GM21390 (cell line): ENCODE measurements around the gene CT45A10.
"Not testable (repeated sequence)": the region's sequence is repeated elsewhere in the genome, so short reads cannot be mapped to it uniquely, and the experiment has no call there.

Experiments used
- ATAC-seq: cut with Tn5 transposase; IDR thresholded peaks from one replicate; pipeline ENCODE4 v1.9.1; 2021; ENCODE audit not compliant: unreplicated experiment

CT45A10 gene

GRCh38 chrX:135893294-135893817 is at the start of gene CT45A10, which contains the start of gene SAGE1:
Gene CT45A10 (minus strand): TSS chrX:135893444. CDS start chrX:135885344, 8,100 bp downstream.
Gene SAGE1 (plus strand): TSS chrX:135893716. CDS start chrX:135896243, 2,527 bp downstream.
- no peak for ATAC-seq

- ATAC-seq = peak; percentile 49
These were observed 38.6 kb upstream of the CT45A10 start for GRCh38 chrX:135931644-135932487.

GRCh38 chrX:135927897-135928296 is 34.7 kb upstream of the CT45A10 start:
- no peak for ATAC-seq

- no peak for ATAC-seq
These were observed 30.1 kb upstream of the CT45A10 start for GRCh38 chrX:135923353-135923752.

GRCh38 chrX:135920516-135920915 is 27.3 kb upstream of the CT45A10 start:
- not testable (repeated sequence) for ATAC-seq

- ATAC-seq = no peak
These were observed 21.2 kb upstream of the CT45A10 start for GRCh38 chrX:135914404-135914803.

- no peak for ATAC-seq
These were observed 17.0 kb upstream of the CT45A10 start for GRCh38 chrX:135910251-135910650.

GRCh38 chrX:135892781-135893180 is 463 bp downstream of the CT45A10 start:
- ATAC-seq = no peak

- no peak for ATAC-seq
These were observed 3.1 kb downstream of the CT45A10 start for GRCh38 chrX:135890087-135890585.

GRCh38 chrX:135888976-135889375 is 4.3 kb downstream of the CT45A10 start:
- not testable (repeated sequence) for ATAC-seq

GRCh38 chrX:135888230-135888629 is 5.0 kb downstream of the CT45A10 start:
- not testable (repeated sequence) for ATAC-seq

GRCh38 chrX:135882741-135883140 is 10.5 kb downstream of the CT45A10 start:
- not testable (repeated sequence) for ATAC-seq

GRCh38 chrX:135871712-135872111 is 21.5 kb downstream of the CT45A10 start, which contains the start of gene CT45A9:
Gene CT45A9 (minus strand): TSS chrX:135871812. CDS start chrX:135868061, 3,751 bp downstream.
- not testable (repeated sequence) for ATAC-seq

GRCh38 chrX:135854438-135854837 is 38.8 kb downstream of the CT45A10 start, which contains the start of gene CT45A8:
Gene CT45A8 (minus strand): TSS chrX:135854538. CDS start chrX:135850783, 3,755 bp downstream.
- not testable (repeated sequence) for ATAC-seq

GRCh38 chrX:135837180-135837579 is 56.1 kb downstream of the CT45A10 start, which contains the start of gene CT45A7:
Gene CT45A7 (minus strand): TSS chrX:135837280. CDS start chrX:135833533, 3,747 bp downstream.
- ATAC-seq = not testable (repeated sequence)
